Measurements from ENCODE around the gene PTPRM.
"Not testable (repeated sequence)": the region's sequence is repeated elsewhere in the genome, so short reads cannot be mapped to it uniquely, and the experiment has no call there.

PTPRM gene

GRCh38 chr18:8424917-8425725 lies 858.0 kb downstream of the PTPRM start:
- no peak for DNase-seq

- DNase-seq: no peak
Measured at GRCh38 chr18:8426401-8426800, 859.3 kb downstream of the PTPRM start.

- DNase-seq: no peak
Measured at GRCh38 chr18:8427339-8427738, 860.2 kb downstream of the PTPRM start.

- no peak for DNase-seq
Measured at GRCh38 chr18:8428951-8429350, 861.8 kb downstream of the PTPRM start.

- DNase-seq: no peak
Measured at GRCh38 chr18:8431036-8431435, 863.9 kb downstream of the PTPRM start.

GRCh38 chr18:8433323-8433722 lies 866.2 kb downstream of the PTPRM start:
- DNase-seq: no peak

GRCh38 chr18:8433771-8434170 lies 866.7 kb downstream of the PTPRM start:
- no peak for DNase-seq

GRCh38 chr18:8435376-8435775 lies 868.3 kb downstream of the PTPRM start:
- DNase-seq: no peak

- no peak for DNase-seq
Measured at GRCh38 chr18:8439055-8439454, 871.9 kb downstream of the PTPRM start.

GRCh38 chr18:8443505-8443904 lies 876.4 kb downstream of the PTPRM start:
- no peak for DNase-seq

GRCh38 chr18:8446936-8447335 lies 879.8 kb downstream of the PTPRM start:
- DNase-seq: not testable (repeated sequence)

- DNase-seq: no peak
Measured at GRCh38 chr18:8448130-8448529, 881.0 kb downstream of the PTPRM start.

- DNase-seq: no peak
Measured at GRCh38 chr18:8450013-8450412, 882.9 kb downstream of the PTPRM start.

GRCh38 chr18:8450898-8451665 lies 884.0 kb downstream of the PTPRM start:
- DNase-seq: no peak

- no peak for DNase-seq
Measured at GRCh38 chr18:8453528-8453927, 886.4 kb downstream of the PTPRM start.

- DNase-seq: no peak
Measured at GRCh38 chr18:8454136-8454535, 887.0 kb downstream of the PTPRM start.

GRCh38 chr18:8455661-8456614 lies 888.8 kb downstream of the PTPRM start:
- no peak for DNase-seq
